ENCODE measurements around the gene UPK2.

The UPK2 gene

GRCh38 chr11:118956094-118956846 lies at the start of gene UPK2:
Gene UPK2 (plus strand): TSS chr11:118956298. CDS start chr11:118956351, 53 bp downstream.
- peak; percentile 71 to 73 for DNase-seq (ENCODE audit: low read depth in 2 of 2)

DNA sequence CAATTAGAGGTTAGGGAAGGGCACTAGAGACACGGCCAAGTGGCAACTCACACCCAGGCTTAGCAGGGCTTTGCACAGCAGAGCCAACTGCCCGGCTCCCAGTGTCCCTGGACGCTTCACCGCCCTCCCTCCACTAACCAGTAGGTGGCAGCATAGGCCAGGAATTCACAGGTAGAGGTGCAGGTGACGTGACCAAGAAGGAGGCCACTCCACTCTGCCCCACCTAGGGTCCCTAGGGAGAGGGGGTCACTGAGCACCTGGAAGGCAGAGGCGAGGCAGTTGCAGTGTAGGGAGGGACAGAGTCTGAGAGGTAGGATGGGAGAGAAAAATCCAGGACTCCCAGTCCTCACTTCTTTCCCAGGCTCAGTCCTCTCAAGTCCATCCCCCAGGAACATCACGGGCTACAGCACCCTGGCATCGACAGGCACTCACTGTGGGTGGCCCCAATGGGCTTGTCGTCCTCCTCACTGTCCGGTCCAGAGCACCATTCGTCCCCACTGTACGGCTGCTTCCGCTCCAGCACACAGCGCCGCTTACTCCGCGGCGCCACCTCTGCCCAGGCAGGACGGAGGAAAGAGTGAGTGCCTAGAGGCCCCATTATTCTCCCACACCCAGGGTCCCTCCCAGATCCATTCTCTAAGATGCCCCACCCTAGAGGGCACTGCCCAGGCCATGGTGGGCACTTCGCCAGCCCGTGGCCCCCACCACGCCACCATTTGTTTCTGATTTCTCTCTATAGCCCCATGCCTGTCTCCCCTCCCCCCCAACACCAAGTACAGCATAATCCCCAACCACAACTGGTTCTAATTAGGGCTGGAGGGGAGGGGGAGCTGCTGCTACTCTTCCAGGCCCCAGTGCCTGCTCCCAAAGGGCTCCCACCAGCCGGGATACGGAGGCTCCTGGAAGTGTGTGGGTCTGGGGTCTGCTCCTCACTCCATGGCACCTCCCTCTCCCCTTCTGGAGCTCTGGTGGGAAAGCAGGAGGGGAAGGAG lies 48.8 kb upstream of the UPK2 start:
- DNase-seq (ENCODE audit: low read depth in 2 of 2): peak; percentile 62 to 77

- no peak for DNase-seq (ENCODE audit: low read depth in 2 of 2)
Observed at GRCh38 chr11:118908264-118908663, 47.8 kb upstream of the UPK2 start.

- no peak for DNase-seq (ENCODE audit: low read depth in 2 of 2)
Observed at GRCh38 chr11:118908901-118909618, 47.0 kb upstream of the UPK2 start.

DNA sequence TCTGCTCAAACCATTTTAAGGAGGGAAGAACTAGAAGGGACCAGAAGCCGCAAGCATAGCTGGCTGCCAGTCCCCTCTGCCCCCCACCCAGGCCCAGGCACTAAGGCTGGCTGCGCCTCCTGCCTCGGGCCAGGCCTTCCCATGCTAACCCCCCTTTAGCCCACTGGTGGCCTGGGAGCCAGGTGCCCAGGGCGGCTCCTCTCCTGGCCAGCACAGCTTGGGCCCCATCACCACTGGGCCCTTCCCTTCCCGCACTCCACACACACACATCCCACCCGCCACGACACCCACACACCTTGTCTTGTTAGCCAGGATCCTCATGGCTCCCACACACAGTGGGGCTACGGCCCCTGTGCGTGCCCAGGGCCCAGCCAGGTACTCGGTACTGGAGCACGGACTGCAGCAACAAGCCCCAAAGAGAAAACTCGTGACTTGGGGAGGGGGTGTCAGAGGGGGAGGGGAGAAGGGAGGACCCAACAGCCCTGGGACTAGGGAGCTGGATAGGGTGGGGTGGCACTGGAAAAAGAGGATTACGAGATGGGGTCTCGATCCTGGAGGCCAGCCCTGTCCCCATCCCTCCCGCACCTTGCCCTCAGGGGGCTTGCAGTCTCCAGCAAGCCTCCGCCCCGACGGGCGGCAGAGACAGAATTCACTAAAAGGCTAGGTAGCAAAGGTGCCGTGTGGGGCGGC lies 46.3 kb upstream of the UPK2 start:
- no peak for DNase-seq (ENCODE audit: low read depth in 2 of 2)

DNA sequence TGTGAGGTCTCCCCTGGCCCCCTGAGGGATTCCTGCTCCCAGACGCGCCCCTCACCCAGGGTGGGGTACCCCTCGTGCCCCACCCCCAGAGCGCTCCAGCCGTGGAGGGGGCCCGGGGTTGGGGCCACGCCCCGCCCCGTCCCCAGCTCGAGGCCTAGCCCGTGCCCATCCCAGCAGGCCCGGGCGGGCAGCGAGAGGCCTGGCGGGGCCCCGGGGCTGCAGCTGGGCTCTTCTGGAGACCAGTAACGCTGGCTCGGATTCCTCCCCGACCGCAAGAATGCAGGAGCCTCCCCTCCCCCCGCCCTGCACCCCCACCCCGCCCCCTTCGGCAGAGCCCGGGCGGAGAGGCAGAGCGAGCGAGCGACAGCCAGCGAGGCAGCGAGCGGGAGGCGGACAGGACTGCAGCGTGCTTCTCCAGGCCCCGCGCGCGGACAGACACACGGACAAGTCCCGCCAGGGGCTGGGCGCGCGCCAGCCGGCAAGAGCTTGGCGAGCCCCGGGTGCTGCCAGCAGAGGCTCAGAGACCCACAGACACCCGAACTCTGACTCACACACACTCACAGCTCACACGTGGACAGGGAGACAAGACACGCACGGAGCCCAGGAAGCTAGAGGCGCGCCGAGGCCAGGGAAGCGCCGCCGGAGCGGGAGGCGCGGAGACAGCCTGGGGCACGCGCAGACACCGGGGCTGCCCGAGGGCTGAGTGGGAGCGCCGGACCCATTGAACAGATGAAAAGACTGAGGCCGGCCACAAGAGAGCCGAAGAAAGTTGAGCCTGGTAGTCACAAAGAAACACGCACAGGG lies 45.6 kb upstream of the UPK2 start:
- DNase-seq (ENCODE audit: low read depth in 2 of 2): peak in 1 of 2 donors; percentile 61

DNA sequence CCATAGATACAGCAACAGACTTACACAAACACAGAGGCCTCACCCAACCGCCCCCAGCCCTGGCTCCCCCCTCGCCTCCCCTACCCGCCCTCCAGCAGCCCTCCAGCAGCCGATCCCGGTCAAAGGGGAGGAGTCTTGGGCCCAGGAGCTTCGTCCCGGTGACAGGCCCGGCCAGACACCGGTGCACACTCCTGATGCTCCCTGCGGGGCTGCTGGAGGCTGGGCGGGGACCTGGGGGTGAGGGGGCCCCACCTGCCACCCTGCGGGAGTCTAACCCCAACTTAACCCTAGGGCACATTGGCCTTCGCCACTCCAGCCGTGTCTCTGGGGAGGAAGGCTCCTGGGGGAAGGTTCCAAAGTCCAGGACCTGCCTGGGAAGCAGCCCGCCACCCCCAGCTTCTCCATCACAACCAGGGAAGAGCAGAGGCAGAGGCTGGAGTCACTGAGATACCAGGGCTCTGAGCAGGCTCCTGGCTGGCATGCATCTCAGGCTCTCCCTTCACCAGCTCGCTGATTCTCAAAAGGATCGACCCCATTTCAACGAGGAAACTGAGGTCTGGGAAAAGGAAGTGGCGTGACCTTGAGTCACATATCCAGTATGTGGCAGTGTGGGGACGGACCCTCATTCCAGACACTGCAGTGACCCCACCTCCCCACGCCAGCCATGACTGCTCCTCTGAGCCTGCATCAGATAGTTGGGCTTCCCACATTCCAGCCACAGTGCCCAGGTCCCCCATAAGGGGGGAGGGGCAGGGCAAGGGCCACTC lies 44.8 kb upstream of the UPK2 start:
- no peak for DNase-seq (ENCODE audit: low read depth in 2 of 2)

- peak; percentile 82 for DNase-seq (ENCODE audit: low read depth in 2 of 2)
Observed at GRCh38 chr11:118911880-118912741, 44.0 kb upstream of the UPK2 start.

DNA sequence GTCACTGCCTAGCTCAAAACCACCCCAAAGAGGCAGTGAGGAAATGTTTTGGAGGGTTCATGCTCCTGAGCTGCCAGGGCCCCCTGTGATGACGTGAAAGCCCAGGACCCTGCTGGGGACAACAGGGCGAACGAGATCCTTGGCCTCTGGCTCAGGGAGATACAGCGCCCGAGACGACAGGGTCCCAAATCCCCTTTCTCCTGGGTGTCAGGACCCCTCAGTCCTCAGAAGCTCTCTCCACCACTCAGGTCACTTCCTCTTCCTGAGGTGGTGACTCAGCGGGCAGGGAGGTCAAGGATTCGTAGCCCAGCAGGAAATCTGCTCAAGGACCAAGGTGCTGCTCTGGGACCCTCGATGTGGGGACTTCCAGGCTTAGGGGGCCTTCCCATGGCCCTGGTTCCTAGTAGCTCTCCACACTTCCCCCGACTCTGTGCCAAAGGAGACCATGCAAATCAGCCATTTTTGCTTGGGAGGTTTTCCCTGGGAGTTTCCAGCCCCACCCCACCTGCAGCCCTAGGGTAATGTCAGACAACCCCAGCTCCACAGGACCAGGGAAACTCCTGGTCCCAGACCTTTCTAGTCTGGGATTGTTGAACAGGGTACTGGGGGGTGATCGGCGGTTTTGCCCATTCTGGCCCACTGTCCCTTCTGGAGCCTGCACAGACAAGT lies 43.2 kb upstream of the UPK2 start:
- no peak for DNase-seq (ENCODE audit: low read depth in 2 of 2)

DNA sequence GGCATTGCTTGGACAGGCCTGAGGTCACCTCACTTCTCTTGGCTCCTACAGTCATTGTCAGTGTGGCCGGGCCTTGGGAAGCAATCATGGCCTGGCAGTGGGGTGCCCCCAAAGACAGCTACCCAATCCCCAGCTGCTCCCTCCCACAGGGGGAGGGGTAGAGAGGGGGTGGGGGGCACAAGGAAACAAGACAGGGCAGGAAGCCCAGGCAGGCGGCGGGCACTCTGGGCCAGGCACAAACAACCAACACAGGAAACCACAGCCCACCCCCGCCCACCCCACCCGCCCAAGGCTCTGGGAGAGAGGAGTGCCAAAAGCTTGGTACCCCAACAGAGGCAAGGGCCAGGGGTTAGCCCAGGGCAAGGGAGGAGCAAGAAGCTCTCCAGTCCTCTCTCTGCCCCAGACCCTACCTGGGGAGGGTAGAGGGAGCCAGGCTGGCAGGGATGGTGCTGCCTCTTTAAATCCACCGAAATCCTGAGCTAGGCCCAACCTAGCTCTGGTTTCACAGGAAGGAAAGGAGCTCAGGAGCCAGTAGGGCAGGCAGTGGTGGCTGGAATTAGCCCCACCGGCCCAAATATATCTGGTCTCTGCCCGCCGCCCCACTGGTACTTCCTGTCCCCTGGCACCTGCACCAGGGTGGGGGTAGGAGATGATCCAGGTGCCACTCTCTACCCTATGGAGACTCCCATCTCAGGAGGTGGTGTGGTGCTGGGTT lies 42.5 kb upstream of the UPK2 start:
- peak in 1 of 2 donors; percentile 53 for DNase-seq (ENCODE audit: low read depth in 2 of 2)

- DNase-seq (ENCODE audit: low read depth in 2 of 2): peak in 1 of 2 donors; percentile 58
Observed at GRCh38 chr11:118914178-118914918, 41.8 kb upstream of the UPK2 start.

GRCh38 chr11:118914987-118915386 lies 41.1 kb upstream of the UPK2 start:
- DNase-seq (ENCODE audit: low read depth in 2 of 2): no peak

GRCh38 chr11:118915396-118915795 lies 40.7 kb upstream of the UPK2 start:
- no peak for DNase-seq (ENCODE audit: low read depth in 2 of 2)

- DNase-seq (ENCODE audit: low read depth in 2 of 2): no peak
Observed at GRCh38 chr11:118915941-118916841, 39.9 kb upstream of the UPK2 start.

DNA sequence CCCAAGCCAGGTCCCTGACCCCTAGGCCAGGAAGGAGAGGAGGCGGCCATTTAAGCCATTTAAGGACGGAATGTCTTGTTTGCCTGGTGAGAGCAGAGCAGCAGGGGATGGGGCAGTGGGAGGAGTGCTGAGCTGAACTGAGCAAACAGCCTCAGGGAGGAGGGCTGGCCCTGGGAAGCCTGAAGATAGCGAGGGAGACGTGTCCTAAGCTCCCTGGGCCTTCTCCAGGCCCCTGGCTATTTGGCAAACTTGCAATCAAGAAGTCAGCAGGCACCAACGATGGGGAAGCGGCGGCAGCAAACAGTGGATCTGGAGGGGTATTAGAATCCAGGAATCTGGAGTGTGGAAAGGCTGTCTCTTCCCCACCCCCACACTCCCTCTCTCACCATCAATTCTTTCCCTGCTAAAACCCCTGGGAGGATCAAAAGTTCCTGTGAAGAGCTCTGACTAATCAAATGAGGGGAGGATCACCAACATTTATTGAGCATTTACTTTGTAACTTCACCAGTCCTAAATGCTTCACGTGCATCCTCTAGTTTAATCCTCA lies 39.2 kb upstream of the UPK2 start:
- DNase-seq (ENCODE audit: low read depth in 2 of 2): no peak

Measured in stimulated activated CD8-positive, alpha-beta memory T cell treated with anti-CD3 and anti-CD28 coated beads, Interleukin-7, amount 100 ng/mL, for 4 hours (primary cell).